Vagina (tissue), 2 donors: ENCODE measurements around the gene TXNL4A. TPM values are rescaled to one million over a fixed set of nuclear protein-coding genes. Genes with fewer than 3 reads are reported as not detected.
A peak's percentile ranks its signal among the peaks of the same experiment; 100 is the strongest.
"Not testable (repeated sequence)": the region's sequence is repeated elsewhere in the genome, so short reads cannot be mapped to it uniquely, and the experiment has no call there.

ENCODE experiments used
- DNase-seq, 2 donors: peaks; one replicate each; pipeline ENCODE4 v3.0.0-alpha.2; 2017; ENCODE audit errors: extremely low spot score in 2 of 2
- H3K27ac ChIP-seq: fragments of 200-600 bp; sonication (generic); one replicate; pipeline ENCODE4 v1.5.1; 2019
- H3K27me3 ChIP-seq: fragments of 200-600 bp; sonication (generic); one replicate; pipeline ENCODE4 v1.5.1; 2019
- H3K36me3 ChIP-seq, 2 donors: fragments of 200-600 bp; sonication (generic); one replicate each; pipeline ENCODE4 v1.5.1; 2017 to 2019
- H3K4me1 ChIP-seq: fragments of 200-600 bp; sonication (generic); one replicate; pipeline ENCODE4 v1.5.1; 2019
- H3K4me3 ChIP-seq, 2 donors: fragments of 200-600 bp; sonication (generic); 1 replicate in 1 of 2; 2 replicates in 1 of 2; pipeline ENCODE4 v1.5.1; 2016 to 2019
- H3K9me3 ChIP-seq: fragments of 200-600 bp; sonication (generic); one replicate; pipeline ENCODE4 v1.5.1; 2019
- CTCF ChIP-seq, 3 experiments: fragments of 450-650 bp in 2 of 3; fragments of 200-600 bp in 1 of 3; sonication (generic) in 1 of 3; IDR thresholded peaks; one replicate each; pipeline ENCODE4 v1.5.1; 2017 to 2019; ENCODE audit warnings: antibody characterized with exemption in 3 of 3, mild to moderate bottlenecking in 2 of 3, moderate library complexity in 2 of 3
- POLR2A ChIP-seq, 2 donors: fragments of 450-650 bp; IDR thresholded peaks; one replicate each; pipeline ENCODE4 v1.6.1; 2017; ENCODE audit warnings: antibody characterized with exemption in 2 of 2, mild to moderate bottlenecking in 2 of 2, moderate library complexity in 2 of 2
- POLR2AphosphoS5 ChIP-seq, 2 donors: sonication (generic); formaldehyde crosslinking; IDR thresholded peaks; one replicate each; pipeline ENCODE4 v1.9.0; 2017; ENCODE audit warnings: antibody characterized with exemption in 2 of 2, mild to moderate bottlenecking in 2 of 2, low read depth in 1 of 2; ENCODE audit not compliant: insufficient read depth in 1 of 2
- intact Hi-C: fragments of 100-400 bp; cut with DNase I; formaldehyde crosslinking; loops from one replicate; pipeline ENCODE4 v1.15.1; 2023
- total RNA-seq: library from RNA; depleted of rRNA; stranded (reverse); fragments of >200 nt; gene quantifications from one replicate; pipeline ENCODE4 v1.2.3, GENCODE V29; 2016

TXNL4A gene
- total RNA-seq, 1 donor from 2014 or later = 24.8 TPM

GRCh38 chr18:79960161-79960801, 28.1 kb downstream of the TXNL4A start:
- H3K4me1 ChIP-seq = peaks cover 27% of the 10 kb centered on the region
- intact Hi-C loops, H3K4me3 ChIP-seq, H3K27ac ChIP-seq, DNase-seq, H3K36me3 ChIP-seq, H3K9me3 ChIP-seq, H3K27me3 ChIP-seq: not testable (repeated sequence)
- TF ChIP-seq POLR2AphosphoS5 (IDR thresholded peaks at IDR 0.05; ENCODE audit: insufficient read depth in 1 of 2, low read depth in 1 of 2) = peak in 1 of 2 donors; percentile 27

- no peak for DNase-seq
- H3K4me1 ChIP-seq = peaks cover 18% of the 10 kb centered on the region
- no peaks in the 10 kb centered on the region for H3K36me3 ChIP-seq
- intact Hi-C loops = no loop called here
- H3K27ac ChIP-seq = no peak overlapping the region
- H3K9me3 ChIP-seq = no peaks in the 10 kb centered on the region
- H3K4me3 ChIP-seq = no peak overlapping the region
- no peaks in the 10 kb centered on the region for H3K27me3 ChIP-seq
- TF ChIP-seq POLR2AphosphoS5 (IDR thresholded peaks at IDR 0.05; ENCODE audit: insufficient read depth in 1 of 2, low read depth in 1 of 2) (no peak), CTCF (IDR thresholded peaks at IDR 0.05) (no peak), POLR2A (IDR thresholded peaks at IDR 0.05) (no peak)
Observed at GRCh38 chr18:79958981-79959380, 29.4 kb downstream of the TXNL4A start.

- intact Hi-C loops = no loop called here
- no peaks in the 10 kb centered on the region for H3K36me3 ChIP-seq
- H3K27ac ChIP-seq = no peak overlapping the region
- no peaks in the 10 kb centered on the region for H3K27me3 ChIP-seq
- no peak overlapping the region for H3K4me3 ChIP-seq
- no peak for TF ChIP-seq POLR2A (IDR thresholded peaks at IDR 0.05)
- TF ChIP-seq POLR2AphosphoS5 (IDR thresholded peaks at IDR 0.05; ENCODE audit: insufficient read depth in 1 of 2, low read depth in 1 of 2) = no peak
- no peak for TF ChIP-seq CTCF (IDR thresholded peaks at IDR 0.05)
- peaks cover 10% of the 10 kb centered on the region for H3K4me1 ChIP-seq
- no peaks in the 10 kb centered on the region for H3K9me3 ChIP-seq
- DNase-seq = no peak
Observed at GRCh38 chr18:79956276-79956675, 32.1 kb downstream of the TXNL4A start.

GRCh38 chr18:79955302-79956075, 32.9 kb downstream of the TXNL4A start:
- Histone ChIP-seq H3K36me3 (no peaks in the 10 kb centered on the region), H3K9me3 (no peaks in the 10 kb centered on the region), H3K4me3 (no peak overlapping the region), H3K4me1 (peaks cover 12% of the 10 kb centered on the region), H3K27ac (peak overlapping the region; percentile 27), H3K27me3 (no peaks in the 10 kb centered on the region)
- DNase-seq = no peak
- intact Hi-C loops = no loop called here
- TF ChIP-seq POLR2AphosphoS5 (IDR thresholded peaks at IDR 0.05; ENCODE audit: insufficient read depth in 1 of 2, low read depth in 1 of 2) (no peak), POLR2A (IDR thresholded peaks at IDR 0.05) (no peak), CTCF (IDR thresholded peaks at IDR 0.05) (no peak)

- Histone ChIP-seq H3K27me3 (no peaks in the 10 kb centered on the region), H3K27ac (no peak overlapping the region), H3K9me3 (no peaks in the 10 kb centered on the region), H3K36me3 (no peaks in the 10 kb centered on the region), H3K4me3 (no peak overlapping the region), H3K4me1 (peaks cover 19% of the 10 kb centered on the region)
- TF ChIP-seq CTCF (IDR thresholded peaks at IDR 0.05) = no peak
- no peak for TF ChIP-seq POLR2A (IDR thresholded peaks at IDR 0.05)
- no peak for TF ChIP-seq POLR2AphosphoS5 (IDR thresholded peaks at IDR 0.05; ENCODE audit: insufficient read depth in 1 of 2, low read depth in 1 of 2)
- intact Hi-C loops = no loop called here
- DNase-seq = peak in 1 of 2 donors; percentile 79
Observed at GRCh38 chr18:79954791-79955190, 33.6 kb downstream of the TXNL4A start.
